Mesendoderm (in vitro differentiated cells): ENCODE data around the gene MGAM2.
A peak's percentile ranks its signal among the peaks of the same experiment; 100 is the strongest.

Experiments used
- DNase-seq: peaks from one replicate; pipeline ENCODE4 v3.0.0; 2013
- H2AK5ac ChIP-seq: 2 replicates; pipeline ENCODE4 v1.6.1; 2013; ENCODE audit warnings: low read length, inconsistent platforms
- H2BK120ac ChIP-seq: 2 replicates; pipeline ENCODE4 v1.6.1; 2013; ENCODE audit warnings: low read depth, mild to moderate bottlenecking, low read length, moderate library complexity, mixed read lengths
- H2BK15ac ChIP-seq: replicated peaks from 2 replicates; pipeline ENCODE4 v1.6.1; 2013; ENCODE audit warnings: low read depth, mild to moderate bottlenecking, moderate library complexity
- H2BK5ac ChIP-seq: 2 replicates; pipeline ENCODE4 v1.6.1; 2013; ENCODE audit warnings: low read length, inconsistent platforms
- H3K18ac ChIP-seq: 2 replicates; pipeline ENCODE4 v1.6.1; 2013; ENCODE audit warnings: mild to moderate bottlenecking, low read length, mixed read lengths
- H3K23ac ChIP-seq: one replicate; pipeline ENCODE4 v1.6.1; 2013; ENCODE audit warnings: low read length
- H3K27ac ChIP-seq: 2 replicates; pipeline ENCODE4 v1.5.1; 2013; ENCODE audit warnings: low read depth, mild to moderate bottlenecking, inconsistent platforms, low read length, moderate library complexity
- H3K27me3 ChIP-seq: 2 replicates; pipeline ENCODE4 v1.6.1; 2013; ENCODE audit warnings: low read length, control low read depth, mild to moderate bottlenecking, inconsistent platforms; ENCODE audit not compliant: insufficient read depth, poor library complexity
- H3K36me3 ChIP-seq: 2 replicates; pipeline ENCODE4 v1.6.1; 2013; ENCODE audit warnings: low read length, inconsistent platforms; ENCODE audit not compliant: control insufficient read depth, insufficient read depth
- H3K4ac ChIP-seq: one replicate; pipeline ENCODE4 v1.6.1; 2013; ENCODE audit warnings: low read depth, mild to moderate bottlenecking, low read length, moderate library complexity
- H3K4me1 ChIP-seq: 2 replicates; pipeline ENCODE4 v1.6.1; 2013; ENCODE audit warnings: low read depth, low read length, inconsistent platforms; ENCODE audit not compliant: control insufficient read depth
- H3K4me2 ChIP-seq: 2 replicates; pipeline ENCODE4 v1.6.1; 2013; ENCODE audit warnings: low read length
- H3K4me3 ChIP-seq: 2 replicates; pipeline ENCODE4 v1.5.1; 2013; ENCODE audit warnings: mild to moderate bottlenecking, low read length
- H3K56ac ChIP-seq: one replicate; pipeline ENCODE4 v1.6.1; 2013; ENCODE audit warnings: low read length
- H3K79me1 ChIP-seq: 2 replicates; pipeline ENCODE4 v1.6.1; 2013; ENCODE audit warnings: low read length, inconsistent platforms
- H3K79me2 ChIP-seq: 2 replicates; pipeline ENCODE4 v1.6.1; 2013; ENCODE audit warnings: mild to moderate bottlenecking, low read length; ENCODE audit not compliant: control insufficient read depth, insufficient read depth
- H3K9ac ChIP-seq: 2 replicates; pipeline ENCODE4 v1.6.1; 2013; ENCODE audit warnings: low read length, inconsistent platforms
- H4K5ac ChIP-seq: one replicate; pipeline ENCODE4 v1.6.1; 2013; ENCODE audit warnings: low read length
- H4K8ac ChIP-seq: one replicate; pipeline ENCODE4 v1.6.1; 2013; ENCODE audit warnings: low read depth, mild to moderate bottlenecking, control low read depth, low read length, moderate library complexity
- WGBS: extraction: QIAGEN DNeasy Blood & Tissue Kit; methylation state at CpG from one replicate; pipeline ENCODE4 v1.1.7; 2013; ENCODE audit warnings: low lambda C conversion rate, missing lambda C conversion rate; ENCODE audit not compliant: insufficient coverage; ENCODE audit errors: extremely low coverage; 5-methylcytosine and 5-hydroxymethylcytosine counted together

The MGAM2 gene

GRCh38 chr7:142180426-142180825, 68.9 kb downstream of the MGAM2 start:
- H2BK15ac ChIP-seq, result no peak overlapping the region
- no peak overlapping the region for H2BK120ac ChIP-seq
- H3K36me3 ChIP-seq, result no peaks in the 10 kb centered on the region
- no peak overlapping the region for H4K5ac ChIP-seq
- no peak overlapping the region for H3K56ac ChIP-seq
- no peaks in the 10 kb centered on the region for H3K79me2 ChIP-seq
- H3K27me3 ChIP-seq, result no peaks in the 10 kb centered on the region
- H2BK5ac ChIP-seq, result no peak overlapping the region
- no peak overlapping the region for H3K23ac ChIP-seq
- H3K18ac ChIP-seq, result no peak overlapping the region
- no peak overlapping the region for H3K9ac ChIP-seq
- no peak overlapping the region for H3K27ac ChIP-seq
- no peak overlapping the region for H3K4me3 ChIP-seq
- no peak overlapping the region for H3K4me2 ChIP-seq
- DNase-seq, result no peak
- H3K4ac ChIP-seq, result no peak overlapping the region
- no peak overlapping the region for H2AK5ac ChIP-seq
- H3K79me1 ChIP-seq, result no peaks in the 10 kb centered on the region
- no CpG with 5 or more reads among the region's 1 CpG for WGBS
- H3K4me1 ChIP-seq, result no peaks in the 10 kb centered on the region
- no peak overlapping the region for H4K8ac ChIP-seq

GRCh38 chr7:142181211-142181610, 69.7 kb downstream of the MGAM2 start:
- peak; percentile 27 for DNase-seq
- Histone ChIP-seq H3K4me1 (no peaks in the 10 kb centered on the region), H4K8ac (no peak overlapping the region), H2BK120ac (no peak overlapping the region), H3K27me3 (no peaks in the 10 kb centered on the region), H3K36me3 (no peaks in the 10 kb centered on the region), H3K23ac (no peak overlapping the region), H3K79me2 (no peaks in the 10 kb centered on the region), H2BK15ac (no peak overlapping the region), H3K79me1 (no peaks in the 10 kb centered on the region), H3K9ac (no peak overlapping the region), H2AK5ac (no peak overlapping the region), H2BK5ac (no peak overlapping the region), H3K4ac (no peak overlapping the region), H3K4me2 (no peak overlapping the region), H3K27ac (no peak overlapping the region), H3K18ac (no peak overlapping the region), H3K56ac (no peak overlapping the region), H4K5ac (no peak overlapping the region), H3K4me3 (no peak overlapping the region)
- no CpG with 5 or more reads among the region's 2 CpGs for WGBS

GRCh38 chr7:142181966-142182365, 70.4 kb downstream of the MGAM2 start:
- Histone ChIP-seq H3K9ac (no peak overlapping the region), H3K56ac (no peak overlapping the region), H3K27me3 (no peaks in the 10 kb centered on the region), H3K23ac (no peak overlapping the region), H4K5ac (no peak overlapping the region), H2BK120ac (no peak overlapping the region), H3K4me3 (no peak overlapping the region), H3K4me2 (no peak overlapping the region), H3K4me1 (no peaks in the 10 kb centered on the region), H3K36me3 (no peaks in the 10 kb centered on the region), H3K79me1 (no peaks in the 10 kb centered on the region), H2BK15ac (no peak overlapping the region), H2AK5ac (no peak overlapping the region), H3K4ac (no peak overlapping the region), H2BK5ac (no peak overlapping the region), H3K79me2 (no peaks in the 10 kb centered on the region), H3K27ac (no peak overlapping the region), H4K8ac (no peak overlapping the region), H3K18ac (no peak overlapping the region)
- no CpG with 5 or more reads among the region's 1 CpG for WGBS
- DNase-seq, result peak; percentile 3

GRCh38 chr7:142185069-142185468, 73.6 kb downstream of the MGAM2 start:
- H3K79me1 ChIP-seq, result no peaks in the 10 kb centered on the region
- H2AK5ac ChIP-seq, result no peak overlapping the region
- no peak overlapping the region for H3K18ac ChIP-seq
- no peak overlapping the region for H2BK120ac ChIP-seq
- H3K4me3 ChIP-seq, result no peak overlapping the region
- no peak overlapping the region for H3K4ac ChIP-seq
- H3K23ac ChIP-seq, result no peak overlapping the region
- no peak overlapping the region for H2BK15ac ChIP-seq
- no CpG with 5 or more reads among the region's 3 CpGs for WGBS
- H3K4me1 ChIP-seq, result no peaks in the 10 kb centered on the region
- H2BK5ac ChIP-seq, result no peak overlapping the region
- no peak overlapping the region for H4K5ac ChIP-seq
- no peak overlapping the region for H3K4me2 ChIP-seq
- no peaks in the 10 kb centered on the region for H3K27me3 ChIP-seq
- H4K8ac ChIP-seq, result no peak overlapping the region
- no peak overlapping the region for H3K9ac ChIP-seq
- H3K27ac ChIP-seq, result no peak overlapping the region
- no peaks in the 10 kb centered on the region for H3K36me3 ChIP-seq
- no peaks in the 10 kb centered on the region for H3K79me2 ChIP-seq
- DNase-seq, result no peak
- H3K56ac ChIP-seq, result no peak overlapping the region

- no peak overlapping the region for H2BK15ac ChIP-seq
- H4K8ac ChIP-seq, result no peak overlapping the region
- H4K5ac ChIP-seq, result no peak overlapping the region
- no peak overlapping the region for H3K23ac ChIP-seq
- no peak overlapping the region for H3K4me2 ChIP-seq
- no peak overlapping the region for H3K18ac ChIP-seq
- no peak overlapping the region for H3K4me3 ChIP-seq
- no peaks in the 10 kb centered on the region for H3K36me3 ChIP-seq
- H3K4me1 ChIP-seq, result no peaks in the 10 kb centered on the region
- H3K56ac ChIP-seq, result no peak overlapping the region
- no CpG with 5 or more reads among the region's 5 CpGs for WGBS
- no peak overlapping the region for H2BK120ac ChIP-seq
- no peaks in the 10 kb centered on the region for H3K79me1 ChIP-seq
- no peak overlapping the region for H3K27ac ChIP-seq
- H3K4ac ChIP-seq, result no peak overlapping the region
- H2BK5ac ChIP-seq, result no peak overlapping the region
- H2AK5ac ChIP-seq, result no peak overlapping the region
- no peak overlapping the region for H3K9ac ChIP-seq
- H3K27me3 ChIP-seq, result no peaks in the 10 kb centered on the region
- no peaks in the 10 kb centered on the region for H3K79me2 ChIP-seq
- DNase-seq, result no peak
These were observed 74.3 kb downstream of the MGAM2 start for GRCh38 chr7:142185801-142186200.

- no CpG with 5 or more reads among the region's 2 CpGs for whole genome bisulfite sequencing
- Histone ChIP-seq H3K27me3 (no peaks in the 10 kb centered on the region), H2BK5ac (no peak overlapping the region), H3K79me2 (no peaks in the 10 kb centered on the region), H3K18ac (no peak overlapping the region), H3K23ac (no peak overlapping the region), H3K27ac (no peak overlapping the region), H3K4me3 (no peak overlapping the region), H3K36me3 (no peaks in the 10 kb centered on the region), H4K5ac (no peak overlapping the region), H3K4me1 (no peaks in the 10 kb centered on the region), H3K4ac (no peak overlapping the region), H4K8ac (no peak overlapping the region), H3K56ac (no peak overlapping the region), H3K9ac (no peak overlapping the region), H2BK15ac (no peak overlapping the region), H3K79me1 (no peaks in the 10 kb centered on the region), H3K4me2 (no peak overlapping the region), H2BK120ac (no peak overlapping the region), H2AK5ac (no peak overlapping the region)
- no peak for DNase-seq
These were observed 76.6 kb downstream of the MGAM2 start for GRCh38 chr7:142188154-142188553.
